ENCODE measurements around the gene ADGRB3.

ADGRB3 gene

GRCh38 chr6:68634726-68635411 is at the start of gene ADGRB3:
Gene ADGRB3 (plus strand): TSS chr6:68635282. CDS start chr6:68638676, 3,394 bp downstream.
- TF ChIP-seq CTCF (IDR thresholded peaks at IDR 0.05; ENCODE audit: low read depth, low read length) = no peak
- no peak for DNase-seq (ENCODE audit: extremely low read depth, low read depth)

GRCh38 chr6:68593558-68593957 is 41.5 kb upstream of the ADGRB3 start:
- DNase-seq (ENCODE audit: extremely low read depth, low read depth) = no peak
- no peak for TF ChIP-seq CTCF (IDR thresholded peaks at IDR 0.05; ENCODE audit: low read depth, low read length)

- TF ChIP-seq CTCF (IDR thresholded peaks at IDR 0.05; ENCODE audit: low read depth, low read length) = no peak
- DNase-seq (ENCODE audit: extremely low read depth, low read depth) = no peak
Observed at GRCh38 chr6:68597642-68598041, 37.4 kb upstream of the ADGRB3 start.

GRCh38 chr6:68615938-68616337 is 19.1 kb upstream of the ADGRB3 start:
- no peak for DNase-seq (ENCODE audit: extremely low read depth, low read depth)
- TF ChIP-seq CTCF (IDR thresholded peaks at IDR 0.05; ENCODE audit: low read depth, low read length) = no peak

- no peak for TF ChIP-seq CTCF (IDR thresholded peaks at IDR 0.05; ENCODE audit: low read depth, low read length)
- no peak for DNase-seq (ENCODE audit: extremely low read depth, low read depth)
Observed at GRCh38 chr6:68625998-68626397, 9.1 kb upstream of the ADGRB3 start.

GRCh38 chr6:68628161-68628560 is 6.9 kb upstream of the ADGRB3 start:
- TF ChIP-seq CTCF (IDR thresholded peaks at IDR 0.05; ENCODE audit: low read depth, low read length) = no peak
- no peak for DNase-seq (ENCODE audit: extremely low read depth, low read depth)

- TF ChIP-seq CTCF (IDR thresholded peaks at IDR 0.05; ENCODE audit: low read depth, low read length) = no peak
- no peak for DNase-seq (ENCODE audit: extremely low read depth, low read depth)
Observed at GRCh38 chr6:68632734-68633133, 2.3 kb upstream of the ADGRB3 start.

Measured in AG09319 (cell line).